Activated T-helper 9 cell treated with anti-CD3 and anti-CD28 coated beads, Interleukin-2, amount 50 U/mL, for 16 hours (primary cell): Measurements from ENCODE around the gene THADA.

ENCODE experiments used
- DNase-seq: peaks from one replicate; pipeline ENCODE4 v3.0.0-alpha.2; 2020; ENCODE audit warnings: low read depth

THADA gene

DNA sequence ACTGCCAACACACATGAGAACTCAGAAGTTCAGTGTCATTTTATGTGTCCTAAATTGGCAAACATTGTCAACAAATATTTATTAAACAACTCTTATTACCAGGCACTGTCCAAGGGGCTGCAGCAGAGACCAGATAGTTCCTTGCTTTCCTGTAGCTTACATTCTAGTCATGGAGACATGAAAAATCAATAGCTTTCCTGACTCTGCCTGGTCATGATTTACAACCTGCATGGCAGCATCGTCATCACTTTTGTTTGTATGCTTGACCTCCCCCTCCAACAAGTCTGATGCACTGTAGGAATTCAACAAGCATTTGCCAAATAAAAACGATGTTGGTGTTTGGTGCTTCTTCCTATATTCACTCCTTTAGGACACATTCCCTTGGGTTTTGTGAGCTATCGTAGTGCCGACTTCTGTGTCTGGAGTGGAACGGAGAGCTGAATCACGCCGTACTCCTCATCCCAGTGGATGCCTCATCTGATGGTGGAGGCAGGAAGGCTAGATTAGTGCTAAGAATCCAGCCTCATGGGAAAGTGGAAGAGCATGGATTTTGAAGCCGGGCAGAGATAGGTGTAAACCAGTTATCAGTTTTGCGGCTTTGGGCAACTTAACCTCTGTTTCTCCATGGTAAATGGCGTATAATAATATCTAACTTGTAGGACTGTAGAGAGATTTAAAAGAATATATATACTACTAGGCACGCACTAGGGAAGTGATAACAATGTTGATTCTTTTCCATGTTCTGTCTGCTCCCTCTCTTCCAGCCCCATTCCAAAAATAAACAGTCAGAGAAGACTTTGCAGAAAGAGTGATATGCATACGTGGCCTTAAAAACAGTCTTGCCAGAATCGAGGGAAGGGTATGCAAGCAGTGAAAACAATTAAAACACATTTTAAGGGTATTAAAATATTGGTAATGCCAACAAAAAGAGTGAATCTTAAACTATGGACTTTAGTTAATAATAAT is 249.0 kb downstream of the THADA start:
- no peak for DNase-seq

DNA sequence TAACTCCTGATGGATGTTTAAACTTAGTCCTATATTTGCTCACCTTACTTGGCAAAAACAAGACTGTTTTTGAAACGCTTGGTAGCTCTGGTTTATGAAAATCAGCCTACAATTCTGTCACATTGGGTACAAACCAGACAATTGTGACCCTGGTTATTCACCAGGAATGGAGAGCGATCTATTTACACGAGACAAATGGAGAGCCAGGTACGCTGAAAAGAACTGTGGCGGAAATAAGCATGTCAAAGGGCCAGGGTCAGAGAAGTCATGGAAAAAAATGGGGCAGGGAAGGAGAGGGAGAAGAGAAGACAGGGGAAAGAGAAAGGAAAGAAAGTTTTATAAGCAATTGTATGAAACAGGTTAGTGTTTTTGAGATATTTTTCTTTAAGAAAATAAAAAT is 250.0 kb downstream of the THADA start:
- DNase-seq, result no peak

GRCh38 chr2:43345391-43345813 is 250.4 kb downstream of the THADA start:
- DNase-seq, result no peak

DNA sequence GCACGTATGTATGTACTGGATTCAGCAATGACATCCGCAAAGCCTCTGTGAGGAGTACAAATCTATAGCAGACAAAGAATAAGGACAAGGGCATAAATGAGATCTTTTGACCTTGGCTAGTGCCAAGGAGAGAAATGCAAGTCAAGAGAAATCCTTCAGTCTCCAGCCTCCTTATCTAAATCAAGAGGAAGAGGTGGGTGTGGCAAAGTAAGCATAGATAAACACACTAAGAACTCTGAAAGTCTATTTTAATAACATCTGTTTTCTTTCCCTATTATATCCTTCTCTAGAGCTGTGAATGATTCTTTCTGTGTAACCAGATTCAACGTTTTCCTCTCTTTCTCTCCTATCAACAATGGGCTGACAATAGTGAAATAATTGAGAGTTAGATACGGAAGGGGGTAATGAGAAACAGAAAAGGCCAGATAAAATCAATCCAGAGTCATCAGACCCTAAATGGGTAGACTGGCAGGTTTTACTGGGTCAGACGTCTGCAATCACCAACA is 250.9 kb downstream of the THADA start:
- no peak for DNase-seq

GRCh38 chr2:43343573-43344304 is 252.1 kb downstream of the THADA start:
- no peak for DNase-seq

- no peak for DNase-seq
Measured at GRCh38 chr2:43341959-43342757, 253.7 kb downstream of the THADA start.

- DNase-seq, result no peak
Measured at GRCh38 chr2:43340945-43341356, 254.9 kb downstream of the THADA start.

DNA sequence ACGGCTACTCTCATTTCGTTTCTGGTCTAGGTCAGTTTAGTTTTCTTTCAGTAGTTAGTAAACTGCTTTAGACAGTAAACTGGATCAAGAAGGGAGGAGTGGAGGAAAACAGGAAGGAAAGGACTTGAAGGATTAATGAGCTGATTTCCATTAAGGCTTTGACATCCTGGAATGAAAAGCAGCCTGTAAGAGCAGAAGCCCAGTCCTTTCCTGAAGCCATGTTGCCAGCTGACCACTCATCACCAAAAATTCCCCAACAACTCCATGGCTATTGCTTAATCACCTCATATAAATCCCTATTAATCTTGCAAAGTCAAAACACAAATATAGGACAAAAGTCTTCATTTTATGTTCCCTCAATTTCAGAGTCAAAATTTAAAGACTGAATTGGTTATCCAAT is 255.8 kb downstream of the THADA start:
- no peak for DNase-seq

DNA sequence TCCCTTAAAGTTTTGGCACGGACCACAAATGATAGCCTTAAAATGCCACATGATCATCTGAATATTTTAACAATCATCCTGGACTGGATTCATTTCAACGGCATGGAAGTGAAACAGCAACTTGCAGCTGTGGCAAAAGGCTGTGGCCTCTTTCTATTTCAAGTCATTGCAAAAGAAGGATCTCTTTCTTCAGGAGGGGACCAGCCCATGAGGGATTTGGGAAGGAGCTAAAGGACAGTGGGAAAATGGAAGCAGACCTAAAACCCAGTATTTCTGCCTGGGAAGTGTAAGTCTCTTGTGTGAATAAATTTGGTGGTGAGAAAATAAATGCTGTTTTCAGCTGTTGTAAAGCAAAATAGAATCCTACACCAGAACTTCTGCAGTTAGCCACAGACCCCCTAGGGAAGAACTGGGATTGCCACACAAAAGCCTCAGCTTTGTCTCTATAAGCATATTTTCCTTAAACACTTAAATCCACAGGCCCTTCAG is 262.1 kb downstream of the THADA start:
- no peak for DNase-seq

GRCh38 chr2:43333101-43333655 is 262.7 kb downstream of the THADA start:
- DNase-seq, result no peak

DNA sequence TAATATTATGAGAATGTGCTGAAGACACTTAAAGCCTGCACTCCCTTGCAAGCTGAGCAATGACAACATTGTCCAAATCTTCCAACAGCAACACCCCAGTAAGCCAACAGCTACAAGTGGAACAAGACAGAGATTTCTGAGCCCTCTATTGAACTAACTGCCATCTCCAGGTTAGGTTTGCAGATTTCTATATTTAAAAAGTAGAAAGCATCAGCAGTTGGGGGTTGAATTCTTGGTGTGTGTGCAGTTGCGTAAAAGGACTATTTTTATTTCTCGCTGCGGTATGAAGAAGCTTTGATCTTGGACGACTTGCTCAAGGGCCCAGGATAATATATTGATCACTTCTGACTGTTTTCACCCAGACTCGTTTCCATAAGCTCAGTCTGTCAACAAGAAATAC is 263.2 kb downstream of the THADA start:
- DNase-seq, result no peak

GRCh38 chr2:43331422-43331821 is 264.4 kb downstream of the THADA start:
- DNase-seq, result no peak

GRCh38 chr2:43329637-43330036 is 266.2 kb downstream of the THADA start:
- DNase-seq, result no peak

GRCh38 chr2:43328832-43329231 is 267.0 kb downstream of the THADA start:
- DNase-seq, result no peak

- no peak for DNase-seq
Measured at GRCh38 chr2:43328133-43328532, 267.7 kb downstream of the THADA start.

GRCh38 chr2:43327119-43327518 is 268.7 kb downstream of the THADA start:
- DNase-seq, result no peak

DNA sequence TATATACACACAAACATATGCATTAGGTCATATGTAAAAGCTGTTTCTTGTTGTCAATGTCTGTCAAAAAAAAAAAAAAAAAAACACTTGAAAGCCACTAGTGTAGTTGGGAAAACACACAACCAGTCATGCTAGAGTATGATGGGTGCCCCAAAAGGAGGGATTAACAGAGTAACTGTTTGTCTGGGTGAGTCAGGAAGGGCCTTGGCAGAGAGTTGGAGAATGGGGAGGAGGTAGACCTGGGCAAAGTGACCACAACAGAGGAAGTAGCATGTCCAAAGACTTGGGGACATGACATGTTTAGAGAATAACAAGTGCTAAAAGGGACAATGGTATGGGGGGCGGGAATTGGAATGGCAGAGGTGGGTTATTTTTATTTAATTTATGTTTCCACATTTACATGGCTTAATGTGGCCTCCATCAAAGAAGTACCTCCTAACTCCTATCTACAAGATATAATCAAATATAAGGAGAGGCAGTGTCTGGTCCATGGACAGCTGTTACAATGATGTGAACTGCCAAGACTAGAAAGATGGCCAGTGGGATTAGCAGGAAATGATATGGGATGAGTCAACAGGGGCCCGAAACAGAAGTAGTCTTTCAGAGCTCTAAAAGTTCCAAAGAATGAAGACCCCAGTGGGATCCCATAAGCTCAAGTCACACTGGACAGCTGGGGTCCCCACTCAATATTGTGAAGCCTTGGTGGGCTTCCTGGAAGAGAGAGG is 269.6 kb downstream of the THADA start:
- DNase-seq, result no peak

DNA sequence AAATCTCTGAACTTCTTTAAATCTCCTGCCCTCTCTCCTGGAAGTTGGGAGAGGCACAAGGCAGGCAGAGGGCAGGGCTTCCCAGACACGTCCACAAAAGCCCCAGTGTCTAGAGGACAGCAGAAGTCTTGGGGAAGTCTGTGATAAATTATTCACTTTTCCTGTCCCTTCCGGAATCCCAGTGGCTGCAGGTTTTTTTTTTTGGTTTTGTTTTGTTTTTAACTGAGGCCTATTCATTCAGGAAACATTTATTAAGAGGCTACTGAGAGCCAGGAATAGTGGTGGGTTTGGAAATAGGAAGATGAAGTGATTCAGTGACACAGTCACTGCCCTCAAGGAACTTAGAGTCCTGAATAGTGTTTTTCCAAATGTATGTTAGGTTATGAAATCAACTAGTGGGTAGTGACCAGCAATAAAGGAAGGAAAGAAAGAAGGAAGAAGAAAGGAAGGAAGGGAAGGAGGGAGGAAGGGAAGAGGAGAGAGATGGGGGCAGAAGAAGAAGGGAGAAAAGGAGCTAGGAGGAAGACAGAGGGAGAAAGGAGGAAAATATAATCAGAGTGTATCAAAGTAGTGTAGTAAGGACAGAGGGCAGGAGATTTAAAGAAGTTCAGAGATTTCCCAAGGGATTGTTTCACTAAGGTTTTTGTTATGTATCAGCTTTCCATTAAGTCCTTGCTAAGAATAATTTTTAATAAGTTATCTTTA is 270.6 kb downstream of the THADA start:
- DNase-seq, result no peak

DNA sequence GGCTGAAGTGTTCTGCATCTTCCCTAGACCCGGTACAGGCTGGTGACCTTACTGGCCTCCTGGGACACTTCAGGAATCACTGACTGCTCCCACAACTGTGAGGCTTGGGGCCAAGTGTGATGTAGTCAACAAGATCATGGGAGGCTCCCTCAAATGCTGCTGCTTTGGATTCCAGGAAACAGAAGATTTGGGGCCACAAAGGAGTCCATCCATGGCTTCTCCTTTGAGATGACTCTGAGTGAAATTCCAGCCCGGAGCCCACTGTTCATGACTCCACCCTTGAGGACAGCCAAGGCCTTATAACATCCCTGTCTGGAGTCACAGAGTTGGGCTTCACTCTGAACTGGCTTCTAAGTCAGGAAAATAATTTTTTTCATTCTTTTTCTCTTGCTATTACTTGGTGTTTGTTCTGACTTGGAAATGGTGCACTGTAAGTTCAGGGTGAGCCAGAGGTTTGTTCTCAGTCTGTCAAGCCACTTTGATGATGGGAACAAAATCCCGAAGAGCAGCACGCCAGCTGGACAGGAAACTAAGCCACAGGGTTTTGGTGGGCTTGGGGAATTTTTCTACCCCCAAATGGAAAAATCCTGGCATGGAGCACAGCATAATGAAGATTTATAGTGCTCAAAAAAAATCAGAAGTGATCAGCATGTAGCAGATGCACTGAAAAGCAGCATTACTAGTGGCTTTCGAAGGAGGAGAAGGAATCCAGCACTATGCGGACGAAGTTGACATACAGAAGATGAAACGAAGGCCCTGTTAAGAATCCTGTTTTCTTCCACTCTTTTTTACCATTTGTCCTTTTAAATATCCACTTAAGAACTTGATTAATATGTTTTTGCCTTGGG is 271.4 kb downstream of the THADA start:
- no peak for DNase-seq
